ENCODE measurements around the gene UBE2E2.

- TF ChIP-seq, protein P1, sequence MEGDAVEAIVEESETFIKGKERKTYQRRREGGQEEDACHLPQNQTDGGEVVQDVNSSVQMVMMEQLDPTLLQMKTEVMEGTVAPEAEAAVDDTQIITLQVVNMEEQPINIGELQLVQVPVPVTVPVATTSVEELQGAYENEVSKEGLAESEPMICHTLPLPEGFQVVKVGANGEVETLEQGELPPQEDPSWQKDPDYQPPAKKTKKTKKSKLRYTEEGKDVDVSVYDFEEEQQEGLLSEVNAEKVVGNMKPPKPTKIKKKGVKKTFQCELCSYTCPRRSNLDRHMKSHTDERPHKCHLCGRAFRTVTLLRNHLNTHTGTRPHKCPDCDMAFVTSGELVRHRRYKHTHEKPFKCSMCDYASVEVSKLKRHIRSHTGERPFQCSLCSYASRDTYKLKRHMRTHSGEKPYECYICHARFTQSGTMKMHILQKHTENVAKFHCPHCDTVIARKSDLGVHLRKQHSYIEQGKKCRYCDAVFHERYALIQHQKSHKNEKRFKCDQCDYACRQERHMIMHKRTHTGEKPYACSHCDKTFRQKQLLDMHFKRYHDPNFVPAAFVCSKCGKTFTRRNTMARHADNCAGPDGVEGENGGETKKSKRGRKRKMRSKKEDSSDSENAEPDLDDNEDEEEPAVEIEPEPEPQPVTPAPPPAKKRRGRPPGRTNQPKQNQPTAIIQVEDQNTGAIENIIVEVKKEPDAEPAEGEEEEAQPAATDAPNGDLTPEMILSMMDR (conservative IDR thresholded peaks at IDR 0.05 in 1 of 2, IDR thresholded peaks at IDR 0.05 in 1 of 2; ENCODE audit: extremely low read depth in 1 of 2, insufficient read depth in 1 of 2, low read depth in 1 of 2, low read length in 2 of 2), result no peak
- TF ChIP-seq EZH2 (IDR thresholded peaks at IDR 0.05; ENCODE audit: borderline replicate concordance, low read length), result no peak
These were observed 31.1 kb upstream of the UBE2E2 start for GRCh38 chr3:23172059-23172458.
